Astrocyte of the cerebellum (primary cell): ENCODE results near the gene PPP2R2B.

ENCODE experiments used
- DNase-seq: peaks from one replicate; pipeline ENCODE4 v3.0.0-alpha.2; 2011; ENCODE audit warnings: low read depth
- H3K4me3 ChIP-seq: 2 replicates; pipeline ENCODE4 v1.5.1; 2011; ENCODE audit warnings: mild to moderate bottlenecking, low read depth, low read length, moderate library complexity
- in situ Hi-C: cut with HindIII; loops from 2 replicates; pipeline ENCODE4 v1.10.0; 2017; ENCODE audit warnings: low sequenced_read_pairs
- TF ChIP-seq, protein P1 (sequence below): IDR thresholded peaks from 2 replicates; pipeline ENCODE4 v1.5.1; 2012; ENCODE audit warnings: low read length, low read depth, moderate library complexity, mild to moderate bottlenecking; ENCODE audit errors: missing control alignments

Gene PPP2R2B

GRCh38 chr5:146695646-146696045 is 182.9 kb downstream of the PPP2R2B start:
- in situ Hi-C loops = no loop called here
- DNase-seq = no peak
- TF ChIP-seq, protein P1, sequence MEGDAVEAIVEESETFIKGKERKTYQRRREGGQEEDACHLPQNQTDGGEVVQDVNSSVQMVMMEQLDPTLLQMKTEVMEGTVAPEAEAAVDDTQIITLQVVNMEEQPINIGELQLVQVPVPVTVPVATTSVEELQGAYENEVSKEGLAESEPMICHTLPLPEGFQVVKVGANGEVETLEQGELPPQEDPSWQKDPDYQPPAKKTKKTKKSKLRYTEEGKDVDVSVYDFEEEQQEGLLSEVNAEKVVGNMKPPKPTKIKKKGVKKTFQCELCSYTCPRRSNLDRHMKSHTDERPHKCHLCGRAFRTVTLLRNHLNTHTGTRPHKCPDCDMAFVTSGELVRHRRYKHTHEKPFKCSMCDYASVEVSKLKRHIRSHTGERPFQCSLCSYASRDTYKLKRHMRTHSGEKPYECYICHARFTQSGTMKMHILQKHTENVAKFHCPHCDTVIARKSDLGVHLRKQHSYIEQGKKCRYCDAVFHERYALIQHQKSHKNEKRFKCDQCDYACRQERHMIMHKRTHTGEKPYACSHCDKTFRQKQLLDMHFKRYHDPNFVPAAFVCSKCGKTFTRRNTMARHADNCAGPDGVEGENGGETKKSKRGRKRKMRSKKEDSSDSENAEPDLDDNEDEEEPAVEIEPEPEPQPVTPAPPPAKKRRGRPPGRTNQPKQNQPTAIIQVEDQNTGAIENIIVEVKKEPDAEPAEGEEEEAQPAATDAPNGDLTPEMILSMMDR = no peak
- no peak overlapping the region for H3K4me3 ChIP-seq

GRCh38 chr5:146690880-146691355 is 187.6 kb downstream of the PPP2R2B start:
- no peak overlapping the region for H3K4me3 ChIP-seq
- TF ChIP-seq, protein P1 = no peak
- in situ Hi-C loops = no loop called here
- no peak for DNase-seq

DNA sequence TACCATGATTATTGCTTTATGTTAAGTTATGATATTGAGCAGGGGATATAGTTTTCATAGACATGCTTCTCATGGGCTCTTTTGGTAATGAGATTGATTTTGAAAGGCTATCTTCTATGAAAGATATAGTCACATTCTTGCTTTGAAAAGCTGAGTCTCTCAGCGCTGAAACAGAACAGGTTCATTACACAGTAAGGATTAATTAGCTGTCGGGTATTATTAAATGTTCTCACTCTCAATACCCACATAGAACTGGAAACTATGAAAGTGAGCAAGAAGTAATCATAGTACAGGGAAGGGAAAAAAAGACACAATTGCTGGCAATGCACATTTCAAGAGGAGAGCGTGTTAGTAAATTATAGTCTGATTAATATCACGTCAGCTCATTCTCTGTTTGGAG is 190.9 kb downstream of the PPP2R2B start:
- in situ Hi-C loops = no loop called here
- TF ChIP-seq, protein P1 = no peak
- H3K4me3 ChIP-seq = no peak overlapping the region
- DNase-seq = no peak

DNA sequence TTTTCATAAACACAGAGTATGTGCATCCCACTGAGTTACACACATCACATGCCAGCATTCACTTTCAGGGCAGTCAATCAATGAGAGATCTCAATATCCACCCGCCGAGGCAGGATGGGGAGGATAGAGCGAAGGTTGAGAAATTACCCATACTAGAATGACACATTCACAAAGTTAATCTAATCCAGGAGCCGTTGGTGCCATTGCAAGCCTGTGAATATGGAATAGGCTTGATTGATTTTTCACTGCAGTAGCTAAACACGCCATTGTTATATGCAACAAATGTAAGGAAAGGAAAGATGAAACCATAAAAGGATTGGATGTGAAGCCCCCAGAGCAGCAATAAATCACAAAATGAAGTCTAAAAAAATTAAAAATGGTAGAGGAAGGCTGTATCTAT is 194.7 kb downstream of the PPP2R2B start:
- DNase-seq = no peak
- no peak overlapping the region for H3K4me3 ChIP-seq
- in situ Hi-C loops = no loop called here
- TF ChIP-seq, protein P1 = no peak

DNA sequence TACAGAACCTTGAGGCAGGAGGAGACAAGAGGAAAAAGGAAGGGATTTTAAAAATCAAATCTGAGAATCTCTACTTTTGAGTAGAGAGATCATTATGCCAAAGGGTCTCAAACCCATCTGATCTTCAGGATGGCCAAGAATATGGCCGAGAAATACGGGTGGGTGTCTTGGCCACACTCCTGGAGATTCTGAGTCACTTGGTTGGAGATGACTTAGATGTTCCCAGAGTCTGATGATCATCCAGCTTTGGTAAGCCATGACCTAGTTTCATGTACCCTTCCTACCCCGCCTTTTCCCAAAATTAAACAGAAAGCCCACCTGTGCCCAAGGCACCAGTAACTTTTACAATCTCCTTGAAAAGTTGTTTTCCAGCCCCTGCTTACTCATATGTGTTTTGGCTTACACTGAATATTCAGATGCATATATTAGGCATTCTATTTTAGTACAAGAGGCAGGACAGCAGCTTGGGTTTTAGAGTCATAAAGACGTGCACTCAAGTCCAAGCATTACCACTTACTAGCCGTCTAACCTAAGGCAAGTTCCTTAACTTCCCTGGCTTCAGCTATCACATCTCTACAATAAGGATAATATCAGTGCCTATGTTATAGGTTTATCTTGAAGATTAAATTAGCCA is 195.5 kb downstream of the PPP2R2B start:
- in situ Hi-C loops = no loop called here
- TF ChIP-seq, protein P1 = no peak
- no peak for DNase-seq
- no peak overlapping the region for H3K4me3 ChIP-seq

- no peak overlapping the region for H3K4me3 ChIP-seq
- no peak for DNase-seq
- in situ Hi-C loops = no loop called here
- TF ChIP-seq, protein P1 = no peak
Measured at GRCh38 chr5:146681585-146682105, 196.9 kb downstream of the PPP2R2B start.
